GM18870 (cell line): ENCODE results near the gene KNCN.

Source experiments
- ATAC-seq: cut with Tn5 transposase; IDR thresholded peaks from one replicate; pipeline ENCODE4 v1.9.1; 2021; ENCODE audit warnings: moderate library complexity; ENCODE audit not compliant: unreplicated experiment

Gene KNCN

GRCh38 chr1:46525253-46525983, 26.0 kb downstream of the KNCN start:
- ATAC-seq = no peak

DNA sequence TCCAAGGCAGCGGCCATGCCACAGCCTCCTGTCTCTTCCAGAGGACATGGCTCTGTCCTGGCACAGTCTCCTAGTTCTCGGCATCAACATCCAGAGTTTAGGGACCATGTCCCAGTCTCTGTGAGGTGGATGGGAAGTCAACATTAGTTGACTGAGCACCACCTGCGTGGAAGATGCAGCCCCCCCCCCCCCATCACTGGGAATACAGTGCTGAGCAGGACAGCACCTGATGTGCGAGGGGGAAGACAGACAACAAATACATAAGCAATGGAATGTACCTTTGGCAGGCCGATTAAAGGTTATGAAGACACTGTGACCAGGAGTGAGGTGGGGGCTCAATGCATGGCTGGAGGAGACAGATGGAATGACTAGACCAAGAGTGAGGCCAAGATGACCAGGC, 26.6 kb downstream of the KNCN start:
- no peak for ATAC-seq

- no peak for ATAC-seq
Observed at GRCh38 chr1:46523496-46524353, 27.7 kb downstream of the KNCN start.

DNA sequence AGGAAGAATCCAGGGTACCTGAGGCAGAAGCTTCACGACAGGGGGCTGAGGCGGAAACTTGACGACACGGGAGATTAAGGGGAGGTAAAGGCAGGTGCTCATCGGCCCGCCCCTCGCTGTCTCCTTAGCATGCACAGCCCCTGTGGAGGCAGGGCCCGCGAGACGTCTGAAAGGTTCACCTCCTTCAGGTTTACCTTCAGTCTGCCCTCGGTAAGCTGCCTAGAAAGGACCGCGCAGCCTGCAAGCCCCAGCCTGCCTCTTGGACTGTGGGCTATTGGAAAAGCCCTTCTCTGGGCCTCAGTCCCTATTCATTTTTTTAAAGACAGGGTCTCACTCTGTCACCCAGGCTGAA, 28.5 kb downstream of the KNCN start:
- no peak for ATAC-seq

DNA sequence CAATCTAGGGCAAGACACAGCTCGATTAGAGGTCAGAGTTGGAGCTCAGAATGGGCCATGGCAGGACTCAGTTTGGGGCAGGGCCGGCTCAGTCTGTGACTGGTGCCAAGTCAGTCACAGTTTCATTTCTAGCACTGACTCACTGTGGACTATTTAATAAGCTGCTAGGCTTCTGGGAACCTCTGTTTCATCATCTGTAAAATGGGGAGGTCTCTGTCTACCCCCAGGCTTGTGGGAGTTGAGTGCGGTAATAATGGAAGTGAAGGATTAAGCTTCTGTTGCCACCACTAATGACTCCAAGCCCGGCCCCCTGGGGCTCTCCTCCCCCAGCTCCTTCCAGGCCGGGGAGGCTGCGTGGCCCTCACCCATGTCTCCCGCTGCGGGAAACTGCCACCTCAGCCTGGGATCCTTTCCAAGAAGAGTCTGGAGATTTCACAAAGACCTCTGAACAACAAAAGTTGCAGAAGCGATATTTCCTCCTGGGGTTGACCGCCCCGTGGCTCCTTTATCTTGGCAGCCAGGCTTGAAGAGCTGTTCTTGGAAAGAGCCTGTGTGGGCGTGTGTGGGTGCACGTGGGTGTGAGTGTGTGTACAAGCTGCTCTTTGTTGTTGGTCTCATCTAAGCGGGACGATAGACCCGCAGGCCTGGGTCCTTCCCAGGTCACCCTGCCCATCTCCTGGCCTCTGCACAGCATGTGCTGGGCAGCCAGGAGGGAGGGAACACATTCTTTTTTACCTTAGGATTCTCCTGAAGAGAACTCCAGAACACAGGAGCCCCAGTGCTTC, 29.1 kb downstream of the KNCN start:
- peak; percentile 61 for ATAC-seq

DNA sequence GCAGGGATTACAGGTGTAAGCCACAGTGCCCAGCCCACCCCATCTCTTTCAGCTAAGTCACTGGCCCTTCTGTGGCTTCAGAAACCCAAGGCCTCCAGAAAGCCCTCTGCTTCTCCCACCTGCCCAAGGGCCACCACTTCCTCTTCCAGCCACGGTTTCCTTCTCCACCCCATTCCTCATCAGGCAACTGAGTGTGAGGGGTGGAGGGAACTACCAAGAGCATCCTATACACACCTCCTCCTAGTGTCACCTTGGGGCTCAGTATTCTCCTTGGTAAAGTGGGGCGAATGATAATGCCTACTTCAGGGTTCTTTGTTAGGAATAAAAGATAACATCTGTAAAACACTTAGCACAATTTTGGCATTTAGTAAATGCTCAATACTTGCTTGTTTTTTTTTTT, 30.0 kb downstream of the KNCN start:
- no peak for ATAC-seq

- ATAC-seq = no peak
Observed at GRCh38 chr1:46520063-46520911, 31.2 kb downstream of the KNCN start.

- ATAC-seq = no peak
Observed at GRCh38 chr1:46519209-46519608, 32.2 kb downstream of the KNCN start.

GRCh38 chr1:46517932-46518498, 33.4 kb downstream of the KNCN start:
- ATAC-seq = no peak

GRCh38 chr1:46517010-46517600, 34.3 kb downstream of the KNCN start:
- no peak for ATAC-seq

DNA sequence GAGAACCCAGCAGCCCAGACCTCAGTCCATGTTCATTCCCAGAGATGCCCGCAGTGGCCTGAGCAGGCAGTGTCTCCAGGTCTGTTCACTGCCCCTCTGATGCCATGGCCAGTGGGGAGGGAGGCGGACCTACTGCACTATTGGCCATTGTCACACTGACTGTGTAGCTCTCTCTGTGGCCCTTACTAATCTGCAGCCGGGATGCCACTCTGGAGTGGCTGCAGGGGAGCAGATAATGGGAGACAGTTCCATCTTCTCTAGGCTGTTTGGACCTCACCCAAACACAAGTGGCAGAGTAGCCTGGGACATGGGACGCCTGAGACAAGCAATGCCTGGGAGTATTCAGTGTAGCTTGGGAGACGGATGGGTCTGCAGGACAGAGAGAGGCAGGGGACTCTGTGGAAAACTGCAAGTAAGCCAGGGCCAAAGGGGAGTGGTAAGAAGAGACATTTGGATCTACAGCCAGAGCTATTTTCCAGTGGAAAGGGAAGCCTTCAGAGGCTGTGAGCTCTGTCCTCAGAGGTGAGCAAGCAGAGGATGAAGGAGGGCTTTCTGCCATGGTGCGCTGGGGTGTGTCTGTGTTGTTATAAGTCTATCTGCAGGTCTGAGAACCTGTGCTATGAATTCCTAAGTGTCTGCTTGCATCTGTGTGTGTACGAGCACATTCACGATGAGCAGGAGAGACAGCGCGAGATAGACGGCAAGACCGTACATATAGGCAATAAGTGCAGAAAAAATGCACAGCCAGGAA, 35.1 kb downstream of the KNCN start:
- no peak for ATAC-seq

GRCh38 chr1:46515576-46515975, 35.9 kb downstream of the KNCN start:
- ATAC-seq = no peak

DNA sequence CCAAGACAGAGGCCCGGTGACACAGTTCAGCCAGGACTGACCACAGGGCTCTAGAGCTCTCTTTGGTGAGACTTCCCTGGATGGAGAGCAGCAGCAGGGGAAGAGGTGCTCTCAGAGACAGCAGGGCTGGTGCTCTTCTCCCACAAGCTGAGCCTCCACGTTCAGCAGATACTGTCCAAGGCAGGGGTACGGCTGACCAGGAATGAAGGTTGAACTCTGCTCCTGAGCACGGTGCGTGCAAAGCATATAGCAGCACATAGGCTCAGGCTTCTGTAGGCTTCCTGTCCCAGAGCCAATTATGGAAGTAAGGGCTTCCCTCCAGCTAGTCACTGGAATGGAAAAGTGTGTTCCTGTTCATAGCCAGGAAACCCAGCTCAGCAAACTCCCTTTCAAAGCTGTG, 37.9 kb downstream of the KNCN start:
- no peak for ATAC-seq

GRCh38 chr1:46512792-46513190, 38.7 kb downstream of the KNCN start:
- no peak for ATAC-seq

GRCh38 chr1:46512135-46512791, 39.2 kb downstream of the KNCN start:
- no peak for ATAC-seq

DNA sequence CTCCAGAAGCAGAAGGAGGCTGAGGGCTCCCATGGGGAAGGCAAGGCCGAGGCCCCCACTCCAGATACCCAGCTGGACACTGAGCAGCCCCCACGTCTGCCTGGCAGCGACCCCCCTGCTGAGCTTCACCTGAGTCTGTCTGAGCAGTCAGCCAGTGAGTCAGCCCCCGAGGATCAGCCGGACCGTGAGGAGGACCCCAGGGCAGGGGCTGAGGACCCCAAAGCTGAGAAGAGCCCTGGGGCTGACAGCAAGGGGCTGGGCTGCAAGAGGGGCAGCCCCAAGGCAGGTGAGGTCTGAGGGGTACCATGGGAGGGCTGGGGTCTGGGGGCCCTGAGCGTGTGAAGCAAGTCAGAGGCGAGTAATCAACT, 40.5 kb downstream of the KNCN start:
- ATAC-seq = no peak

- no peak for ATAC-seq
Observed at GRCh38 chr1:46510341-46510997, 41.0 kb downstream of the KNCN start.

GRCh38 chr1:46508757-46509156, 42.7 kb downstream of the KNCN start:
- ATAC-seq = no peak
